SK-N-SH treated with all-trans-retinoic acid at 6 μM for 48 hours (cell line): ENCODE results near the gene SFT2D2.
"Not testable (repeated sequence)": the region's sequence is repeated elsewhere in the genome, so short reads cannot be mapped to it uniquely, and the experiment has no call there.

Source experiments
- ARNTL ChIP-seq: fragments of 450-650 bp; formaldehyde crosslinking; IDR thresholded peaks from 2 replicates; pipeline ENCODE4 v1.5.0; 2020; ENCODE audit warnings: low read depth, mild to moderate bottlenecking, moderate library complexity, borderline replicate concordance
- CSDC2 ChIP-seq: fragments of 250-450 bp; sonication (Bioruptor Pico); IDR thresholded peaks from 2 replicates; pipeline ENCODE4 v1.5.0; 2020; ENCODE audit warnings: mild to moderate bottlenecking, moderate library complexity
- PATZ1 ChIP-seq: fragments of 250-450 bp; sonication (Bioruptor Pico); IDR thresholded peaks from 2 replicates; pipeline ENCODE4 v1.8.0; 2020; ENCODE audit warnings: mild to moderate bottlenecking, moderate library complexity, borderline replicate concordance
- PPARA ChIP-seq: fragments of 250-450 bp; sonication (Bioruptor Pico); IDR thresholded peaks from 2 replicates; pipeline ENCODE4 v1.5.0; 2020; ENCODE audit warnings: mild to moderate bottlenecking, borderline replicate concordance
- SNAI2 ChIP-seq: fragments of 250-450 bp; sonication (Bioruptor Pico); IDR thresholded peaks from 2 replicates; pipeline ENCODE4 v1.5.0; 2020; ENCODE audit warnings: mild to moderate bottlenecking, moderate library complexity
- TCF4 ChIP-seq: fragments of 250-450 bp; sonication (Bioruptor Pico); IDR thresholded peaks from 2 replicates; pipeline ENCODE4 v1.8.0; 2021; ENCODE audit warnings: mild to moderate bottlenecking, moderate library complexity, borderline replicate concordance
- ZC3H10 ChIP-seq: fragments of 250-450 bp; sonication (Bioruptor Pico); IDR thresholded peaks from 2 replicates; pipeline ENCODE4 v1.5.1; 2021; ENCODE audit warnings: mild to moderate bottlenecking, moderate library complexity
- ZFP3 ChIP-seq: fragments of 250-450 bp; sonication (Bioruptor Pico); IDR thresholded peaks from 2 replicates; pipeline ENCODE4 v1.5.0; 2020; ENCODE audit warnings: mild to moderate bottlenecking, moderate library complexity
- ZNF565 ChIP-seq: fragments of 450-650 bp; formaldehyde crosslinking; conservative IDR thresholded peaks from 2 replicates; pipeline ENCODE4 v1.5.0; 2020; ENCODE audit warnings: low read depth, mild to moderate bottlenecking, moderate library complexity
- ZNF8 ChIP-seq: fragments of 450-650 bp; formaldehyde crosslinking; IDR thresholded peaks from 2 replicates; pipeline ENCODE4 v1.5.0; 2020; ENCODE audit warnings: mild to moderate bottlenecking, moderate library complexity

GRCh38 chr1:168181063-168181720 lies 44.6 kb upstream of the SFT2D2 start:
- not testable (repeated sequence) for TF ChIP-seq ZFP3 (CRISPR knock-in tag); ZNF565; ARNTL; ZNF8 (CRISPR knock-in tag); PPARA (CRISPR knock-in tag); CSDC2 (CRISPR knock-in tag); PATZ1 (CRISPR knock-in tag); SNAI2 (CRISPR knock-in tag); ZC3H10 (CRISPR knock-in tag); TCF4 (CRISPR knock-in tag)
